Measurements from ENCODE around the gene GNG14. TPM values are rescaled to one million over a fixed set of nuclear protein-coding genes. Genes with fewer than 3 reads are reported as not detected.
A peak's percentile ranks its signal among the peaks of the same experiment; 100 is the strongest.

GNG14 gene
- total and polyA plus RNA-seq, 2 of the 13 experiments (the other 11 are each of a cell fraction or from before 2014, with no cell fraction given): not detected

DNA sequence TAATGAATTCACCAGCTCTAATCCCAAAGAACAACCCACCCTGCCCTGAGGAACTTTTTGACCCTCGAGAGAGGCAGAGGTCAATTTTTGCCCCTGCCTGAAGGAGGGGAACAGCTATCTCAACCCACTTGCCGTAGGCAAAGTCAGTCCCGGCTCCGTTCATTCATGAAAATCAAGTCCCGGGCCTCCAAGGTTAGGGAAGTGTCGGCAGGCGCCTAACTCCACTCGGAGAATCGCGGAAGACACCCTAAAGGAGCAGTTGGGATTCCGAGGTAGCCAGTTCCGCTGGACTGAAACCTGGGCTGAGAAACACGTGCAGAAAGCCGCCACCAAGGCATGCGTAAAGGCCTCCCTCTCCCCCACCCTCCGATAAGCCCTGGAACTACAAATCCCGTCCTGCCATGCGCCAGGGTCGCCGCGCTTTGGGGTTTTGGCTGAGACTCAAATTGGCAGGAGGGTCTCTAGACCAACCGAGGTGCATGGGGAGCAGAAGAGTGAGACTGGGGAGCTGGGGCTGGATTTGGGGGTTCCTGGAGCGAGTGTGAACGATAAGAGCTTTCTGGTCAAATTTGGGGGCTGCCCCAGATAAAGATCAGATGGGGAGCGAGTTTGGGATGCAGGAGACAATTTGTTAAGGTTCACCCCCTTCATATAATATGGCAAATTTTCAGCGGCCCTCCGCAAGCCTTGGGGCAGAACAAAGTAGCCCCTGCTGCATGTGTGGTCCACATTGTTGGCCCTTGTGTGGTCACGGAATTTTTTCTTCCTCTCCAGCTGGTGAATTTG, 36.0 kb downstream of the GNG14 start, which contains the start of gene TNPO2 (continued):
- no peak for TF ChIP-seq ZBTB39 (CRISPR knock-in tag; IDR thresholded peaks at IDR 0.05)
- TF ChIP-seq ZNF235 (CRISPR knock-in tag; IDR thresholded peaks at IDR 0.05; ENCODE audit: borderline replicate concordance): no peak
- no peak for TF ChIP-seq MAFK (conservative IDR thresholded peaks at IDR 0.05 in 1 of 2, IDR thresholded peaks at IDR 0.05 in 1 of 2; ENCODE audit: low read length in 2 of 2)
- TF ChIP-seq TBL1XR1 (IDR thresholded peaks at IDR 0.05; ENCODE audit: borderline replicate concordance, low read length, partially characterized antibody): no peak
- no peak for TF ChIP-seq BRCA1 (CRISPR knock-in tag; IDR thresholded peaks at IDR 0.05)
- no peak for TF ChIP-seq ZNF550 (CRISPR knock-in tag; IDR thresholded peaks at IDR 0.05; ENCODE audit: borderline replicate concordance)
- TF ChIP-seq, protein P1, sequence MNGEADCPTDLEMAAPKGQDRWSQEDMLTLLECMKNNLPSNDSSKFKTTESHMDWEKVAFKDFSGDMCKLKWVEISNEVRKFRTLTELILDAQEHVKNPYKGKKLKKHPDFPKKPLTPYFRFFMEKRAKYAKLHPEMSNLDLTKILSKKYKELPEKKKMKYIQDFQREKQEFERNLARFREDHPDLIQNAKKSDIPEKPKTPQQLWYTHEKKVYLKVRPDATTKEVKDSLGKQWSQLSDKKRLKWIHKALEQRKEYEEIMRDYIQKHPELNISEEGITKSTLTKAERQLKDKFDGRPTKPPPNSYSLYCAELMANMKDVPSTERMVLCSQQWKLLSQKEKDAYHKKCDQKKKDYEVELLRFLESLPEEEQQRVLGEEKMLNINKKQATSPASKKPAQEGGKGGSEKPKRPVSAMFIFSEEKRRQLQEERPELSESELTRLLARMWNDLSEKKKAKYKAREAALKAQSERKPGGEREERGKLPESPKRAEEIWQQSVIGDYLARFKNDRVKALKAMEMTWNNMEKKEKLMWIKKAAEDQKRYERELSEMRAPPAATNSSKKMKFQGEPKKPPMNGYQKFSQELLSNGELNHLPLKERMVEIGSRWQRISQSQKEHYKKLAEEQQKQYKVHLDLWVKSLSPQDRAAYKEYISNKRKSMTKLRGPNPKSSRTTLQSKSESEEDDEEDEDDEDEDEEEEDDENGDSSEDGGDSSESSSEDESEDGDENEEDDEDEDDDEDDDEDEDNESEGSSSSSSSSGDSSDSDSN (CRISPR knock-in tag; IDR thresholded peaks at IDR 0.05): peak; percentile 40; the same call in 1 of the 2 replicates
- TF ChIP-seq HIVEP1 (CRISPR knock-in tag; IDR thresholded peaks at IDR 0.05): 0 out of 2 replicates have a peak, but pooled peaks have one; percentile 75
- no peak for TF ChIP-seq ZNF510 (CRISPR knock-in tag; IDR thresholded peaks at IDR 0.05; ENCODE audit: low read depth)
- TF ChIP-seq MEF2D (CRISPR knock-in tag; IDR thresholded peaks at IDR 0.05): no peak; the same call in 1 of the 2 replicates
- no peak for TF ChIP-seq KDM1A (CRISPR knock-in tag; IDR thresholded peaks at IDR 0.05)
- TF ChIP-seq SSRP1 (CRISPR knock-in tag; IDR thresholded peaks at IDR 0.05): no peak
- TF ChIP-seq GFI1 (CRISPR knock-in tag; IDR thresholded peaks at IDR 0.05; ENCODE audit: borderline replicate concordance): no peak
- TF ChIP-seq, protein P2, sequence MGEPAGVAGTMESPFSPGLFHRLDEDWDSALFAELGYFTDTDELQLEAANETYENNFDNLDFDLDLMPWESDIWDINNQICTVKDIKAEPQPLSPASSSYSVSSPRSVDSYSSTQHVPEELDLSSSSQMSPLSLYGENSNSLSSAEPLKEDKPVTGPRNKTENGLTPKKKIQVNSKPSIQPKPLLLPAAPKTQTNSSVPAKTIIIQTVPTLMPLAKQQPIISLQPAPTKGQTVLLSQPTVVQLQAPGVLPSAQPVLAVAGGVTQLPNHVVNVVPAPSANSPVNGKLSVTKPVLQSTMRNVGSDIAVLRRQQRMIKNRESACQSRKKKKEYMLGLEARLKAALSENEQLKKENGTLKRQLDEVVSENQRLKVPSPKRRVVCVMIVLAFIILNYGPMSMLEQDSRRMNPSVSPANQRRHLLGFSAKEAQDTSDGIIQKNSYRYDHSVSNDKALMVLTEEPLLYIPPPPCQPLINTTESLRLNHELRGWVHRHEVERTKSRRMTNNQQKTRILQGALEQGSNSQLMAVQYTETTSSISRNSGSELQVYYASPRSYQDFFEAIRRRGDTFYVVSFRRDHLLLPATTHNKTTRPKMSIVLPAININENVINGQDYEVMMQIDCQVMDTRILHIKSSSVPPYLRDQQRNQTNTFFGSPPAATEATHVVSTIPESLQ (CRISPR knock-in tag; conservative IDR thresholded peaks at IDR 0.05): no peak
- TF ChIP-seq NR2F6 (IDR thresholded peaks at IDR 0.05): no peak
- peak; percentile 35; the same call in 1 of the 2 replicates for TF ChIP-seq NR2F6 (CRISPR knock-in tag; IDR thresholded peaks at IDR 0.05)
- peak; percentile 72 for TF ChIP-seq POLR2AphosphoS5 (IDR thresholded peaks at IDR 0.05; ENCODE audit: low read depth, low read length)
- no peak for TF ChIP-seq ZSCAN22 (CRISPR knock-in tag; IDR thresholded peaks at IDR 0.05)
- no peak for TF ChIP-seq ZNF234 (CRISPR knock-in tag; conservative IDR thresholded peaks at IDR 0.05)
- no peak for TF ChIP-seq ZNF34 (CRISPR knock-in tag; IDR thresholded peaks at IDR 0.05; ENCODE audit: borderline replicate concordance)
- no peak for TF ChIP-seq JDP2 (CRISPR knock-in tag; IDR thresholded peaks at IDR 0.05; ENCODE audit: borderline replicate concordance)
